ENCODE results near the gene JMJD8.
A peak's percentile ranks its signal among the peaks of the same experiment; 100 is the strongest.

The JMJD8 gene

GRCh38 chr16:668519-669171 is 15.5 kb downstream of the JMJD8 start:
- Histone ChIP-seq H3K27ac (ENCODE audit: low read depth, low read length) (peak overlapping the region; percentile 45), H3K9ac (ENCODE audit: low read length) (peak overlapping the region; percentile 96), H2AFZ (ENCODE audit: low read depth, low read length, severe bottlenecking) (peak overlapping the region; percentile 44), H3F3A (ENCODE audit: insufficient read depth) (no peaks in the 10 kb centered on the region), H3K79me2 (ENCODE audit: insufficient read depth, low read length) (peaks cover 8% of the 10 kb centered on the region; the same call in 1 of the 2 replicates), H3K27me3 (ENCODE audit: low read length) (no peaks in the 10 kb centered on the region), H3K4me2 (ENCODE audit: low read depth, low read length, poor library complexity, severe bottlenecking) (peak overlapping the region; percentile 65), H3K9me2 (replicated peaks; ENCODE audit: insufficient read depth, low read length) (no peaks in the 10 kb centered on the region), H4K20me1 (ENCODE audit: low read depth, low read length) (no peaks in the 10 kb centered on the region), H3K36me3 (ENCODE audit: low read length) (no peaks in the 10 kb centered on the region), H3K4me3 (ENCODE audit: insufficient read depth, low read length, poor library complexity, severe bottlenecking) (peak overlapping the region; percentile 88), H3K9me3 (ENCODE audit: insufficient read depth, low read length) (no peaks in the 10 kb centered on the region)
- no peak for TF ChIP-seq EZH2phosphoT487 (conservative IDR thresholded peaks at IDR 0.05; ENCODE audit: low read length)
- TF ChIP-seq, protein P1, sequence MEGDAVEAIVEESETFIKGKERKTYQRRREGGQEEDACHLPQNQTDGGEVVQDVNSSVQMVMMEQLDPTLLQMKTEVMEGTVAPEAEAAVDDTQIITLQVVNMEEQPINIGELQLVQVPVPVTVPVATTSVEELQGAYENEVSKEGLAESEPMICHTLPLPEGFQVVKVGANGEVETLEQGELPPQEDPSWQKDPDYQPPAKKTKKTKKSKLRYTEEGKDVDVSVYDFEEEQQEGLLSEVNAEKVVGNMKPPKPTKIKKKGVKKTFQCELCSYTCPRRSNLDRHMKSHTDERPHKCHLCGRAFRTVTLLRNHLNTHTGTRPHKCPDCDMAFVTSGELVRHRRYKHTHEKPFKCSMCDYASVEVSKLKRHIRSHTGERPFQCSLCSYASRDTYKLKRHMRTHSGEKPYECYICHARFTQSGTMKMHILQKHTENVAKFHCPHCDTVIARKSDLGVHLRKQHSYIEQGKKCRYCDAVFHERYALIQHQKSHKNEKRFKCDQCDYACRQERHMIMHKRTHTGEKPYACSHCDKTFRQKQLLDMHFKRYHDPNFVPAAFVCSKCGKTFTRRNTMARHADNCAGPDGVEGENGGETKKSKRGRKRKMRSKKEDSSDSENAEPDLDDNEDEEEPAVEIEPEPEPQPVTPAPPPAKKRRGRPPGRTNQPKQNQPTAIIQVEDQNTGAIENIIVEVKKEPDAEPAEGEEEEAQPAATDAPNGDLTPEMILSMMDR (IDR thresholded peaks at IDR 0.05; ENCODE audit: insufficient read depth, low read length, poor library complexity, severe bottlenecking): no peak

GRCh38 chr16:667780-668518 is 16.2 kb downstream of the JMJD8 start, which contains the start of gene RHOT2:
Gene RHOT2 (plus strand): TSS chr16:668132. CDS start chr16:668200, 68 bp downstream.
- no peaks in the 10 kb centered on the region for H3K36me3 ChIP-seq (ENCODE audit: low read length)
- TF ChIP-seq, protein P1 (IDR thresholded peaks at IDR 0.05; ENCODE audit: insufficient read depth, low read length, poor library complexity, severe bottlenecking): peak; percentile 90
- TF ChIP-seq EZH2phosphoT487 (conservative IDR thresholded peaks at IDR 0.05; ENCODE audit: low read length): no peak
- peaks cover 8% of the 10 kb centered on the region; the same call in 1 of the 2 replicates for H3K79me2 ChIP-seq (ENCODE audit: insufficient read depth, low read length)
- no peaks in the 10 kb centered on the region for H3K9me3 ChIP-seq (ENCODE audit: insufficient read depth, low read length)
- no peaks in the 10 kb centered on the region for H3K9me2 ChIP-seq (replicated peaks; ENCODE audit: insufficient read depth, low read length)
- H4K20me1 ChIP-seq (ENCODE audit: low read depth, low read length): no peaks in the 10 kb centered on the region
- H3K4me2 ChIP-seq (ENCODE audit: low read depth, low read length, poor library complexity, severe bottlenecking): peak within 1 kb of the TSS; percentile 65
- H3K4me3 ChIP-seq (ENCODE audit: insufficient read depth, low read length, poor library complexity, severe bottlenecking): peak within 1 kb of the TSS; percentile 88
- peak within 1 kb of the TSS; percentile 44 for H2AFZ ChIP-seq (ENCODE audit: low read depth, low read length, severe bottlenecking)
- peak within 1 kb of the TSS; percentile 96 for H3K9ac ChIP-seq (ENCODE audit: low read length)
- no peaks in the 10 kb centered on the region for H3F3A ChIP-seq (ENCODE audit: insufficient read depth)
- no peaks in the 10 kb centered on the region for H3K27me3 ChIP-seq (ENCODE audit: low read length)
- H3K27ac ChIP-seq (ENCODE audit: low read depth, low read length): peak within 1 kb of the TSS; percentile 45

GRCh38 chr16:667113-667779 is 16.9 kb downstream of the JMJD8 start:
- no peaks in the 10 kb centered on the region for H3K9me2 ChIP-seq (replicated peaks; ENCODE audit: insufficient read depth, low read length)
- no peaks in the 10 kb centered on the region for H3K36me3 ChIP-seq (ENCODE audit: low read length)
- peak overlapping the region; percentile 96 for H3K9ac ChIP-seq (ENCODE audit: low read length)
- H4K20me1 ChIP-seq (ENCODE audit: low read depth, low read length): no peaks in the 10 kb centered on the region
- no peaks in the 10 kb centered on the region for H3F3A ChIP-seq (ENCODE audit: insufficient read depth)
- peaks cover 8% of the 10 kb centered on the region; the same call in 1 of the 2 replicates for H3K79me2 ChIP-seq (ENCODE audit: insufficient read depth, low read length)
- no peak overlapping the region for H3K27ac ChIP-seq (ENCODE audit: low read depth, low read length)
- TF ChIP-seq EZH2phosphoT487 (conservative IDR thresholded peaks at IDR 0.05; ENCODE audit: low read length): no peak
- TF ChIP-seq, protein P1 (IDR thresholded peaks at IDR 0.05; ENCODE audit: insufficient read depth, low read length, poor library complexity, severe bottlenecking): no peak
- no peak overlapping the region for H3K4me3 ChIP-seq (ENCODE audit: insufficient read depth, low read length, poor library complexity, severe bottlenecking)
- H3K27me3 ChIP-seq (ENCODE audit: low read length): no peaks in the 10 kb centered on the region
- H2AFZ ChIP-seq (ENCODE audit: low read depth, low read length, severe bottlenecking): no peak overlapping the region
- H3K4me2 ChIP-seq (ENCODE audit: low read depth, low read length, poor library complexity, severe bottlenecking): peak overlapping the region; percentile 26
- no peaks in the 10 kb centered on the region for H3K9me3 ChIP-seq (ENCODE audit: insufficient read depth, low read length)

Data from SU-DHL-6 (cell line).